ENCODE measurements around the gene ATP1A1.

Gene ATP1A1

GRCh38 chr1:116449578-116449977, 76.5 kb downstream of the ATP1A1 start:
- DNase-seq, result no peak
- Histone ChIP-seq H3K4me3 (ENCODE audit: low read depth, low read length) (no peak overlapping the region), H3K36me3 (no peaks in the 10 kb centered on the region), H3K9me3 (ENCODE audit: severe bottlenecking) (no peaks in the 10 kb centered on the region), H3K27ac (no peak overlapping the region), H3K27me3 (ENCODE audit: insufficient read depth, low read depth, severe bottlenecking) (no peaks in the 10 kb centered on the region)
- no peak for TF ChIP-seq CTCF (IDR thresholded peaks at IDR 0.05; ENCODE audit: low read depth, low read length)

GRCh38 chr1:116451702-116452101, 78.7 kb downstream of the ATP1A1 start:
- Histone ChIP-seq H3K9me3 (ENCODE audit: severe bottlenecking) (no peaks in the 10 kb centered on the region), H3K4me3 (ENCODE audit: low read depth, low read length) (no peak overlapping the region), H3K27me3 (ENCODE audit: insufficient read depth, low read depth, severe bottlenecking) (no peaks in the 10 kb centered on the region), H3K36me3 (no peaks in the 10 kb centered on the region), H3K27ac (no peak overlapping the region)
- no peak for DNase-seq
- TF ChIP-seq CTCF (IDR thresholded peaks at IDR 0.05; ENCODE audit: low read depth, low read length), result no peak

DNA sequence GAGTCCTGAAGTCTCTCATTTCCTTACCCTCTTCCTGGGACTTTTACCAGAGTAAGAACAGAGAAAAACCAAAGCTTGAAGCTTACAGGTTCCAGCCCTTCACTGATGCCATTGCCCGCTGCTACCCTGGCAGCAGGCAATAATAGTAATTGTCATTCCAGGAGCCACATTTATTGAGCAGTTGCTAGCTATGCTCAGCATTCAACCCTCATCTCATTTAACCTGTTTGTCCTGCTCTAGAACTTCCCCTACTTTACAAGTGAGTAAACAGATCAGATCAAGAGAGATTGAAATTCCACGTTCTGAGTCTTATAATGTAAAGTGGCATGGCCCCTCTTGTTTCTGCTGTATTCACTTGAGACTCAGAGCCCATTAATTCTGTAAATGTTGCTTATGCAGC, 80.4 kb downstream of the ATP1A1 start:
- Histone ChIP-seq H3K27me3 (ENCODE audit: insufficient read depth, low read depth, severe bottlenecking) (no peaks in the 10 kb centered on the region), H3K4me3 (ENCODE audit: low read depth, low read length) (no peak overlapping the region), H3K9me3 (ENCODE audit: severe bottlenecking) (no peaks in the 10 kb centered on the region), H3K27ac (no peak overlapping the region), H3K36me3 (no peaks in the 10 kb centered on the region)
- DNase-seq, result no peak
- TF ChIP-seq CTCF (IDR thresholded peaks at IDR 0.05; ENCODE audit: low read depth, low read length), result no peak

DNA sequence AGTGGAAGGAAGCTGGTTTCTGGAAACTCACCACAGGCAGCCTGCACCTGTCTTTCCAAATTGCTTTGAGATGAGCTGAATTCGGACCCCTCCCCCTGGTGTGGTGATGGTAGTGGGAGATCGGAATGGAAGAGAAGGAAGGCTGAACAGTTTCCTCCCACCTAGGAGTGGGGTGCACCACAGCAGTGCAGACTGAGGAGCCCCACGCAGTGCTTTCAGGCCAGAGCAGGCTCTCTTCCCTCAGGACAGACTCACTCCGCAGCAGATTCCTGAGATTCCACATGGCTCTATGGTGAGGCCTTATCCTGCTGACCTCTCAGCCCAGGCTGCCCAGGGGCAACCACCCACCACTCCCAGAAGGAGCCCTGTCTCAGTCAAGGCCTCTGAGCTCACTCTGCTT, 80.9 kb downstream of the ATP1A1 start:
- Histone ChIP-seq H3K27me3 (ENCODE audit: insufficient read depth, low read depth, severe bottlenecking) (no peaks in the 10 kb centered on the region), H3K36me3 (no peaks in the 10 kb centered on the region), H3K9me3 (ENCODE audit: severe bottlenecking) (no peaks in the 10 kb centered on the region), H3K4me3 (ENCODE audit: low read depth, low read length) (no peak overlapping the region), H3K27ac (no peak overlapping the region)
- no peak for TF ChIP-seq CTCF (IDR thresholded peaks at IDR 0.05; ENCODE audit: low read depth, low read length)
- DNase-seq, result no peak

All from WERI-Rb-1 (cell line).